ENCODE results near the gene USE1.

GRCh38 chr19:17266026-17266425 lies 50.9 kb downstream of the USE1 start:
- no peak for TF ChIP-seq EGR1 (IDR thresholded peaks at IDR 0.05; ENCODE audit: low read depth in 2 of 2)
- TF ChIP-seq CTCF (IDR thresholded peaks at IDR 0.05; ENCODE audit: low read depth, low read length, missing input control): no peak
